GM18519 (cell line): ENCODE results near the gene EPHA5.

Source experiments
- ATAC-seq: cut with Tn5 transposase; IDR thresholded peaks from one replicate; pipeline ENCODE4 v1.9.1; 2021; ENCODE audit warnings: mild to moderate bottlenecking, moderate library complexity; ENCODE audit not compliant: unreplicated experiment, low FRiP score

The EPHA5 gene

DNA sequence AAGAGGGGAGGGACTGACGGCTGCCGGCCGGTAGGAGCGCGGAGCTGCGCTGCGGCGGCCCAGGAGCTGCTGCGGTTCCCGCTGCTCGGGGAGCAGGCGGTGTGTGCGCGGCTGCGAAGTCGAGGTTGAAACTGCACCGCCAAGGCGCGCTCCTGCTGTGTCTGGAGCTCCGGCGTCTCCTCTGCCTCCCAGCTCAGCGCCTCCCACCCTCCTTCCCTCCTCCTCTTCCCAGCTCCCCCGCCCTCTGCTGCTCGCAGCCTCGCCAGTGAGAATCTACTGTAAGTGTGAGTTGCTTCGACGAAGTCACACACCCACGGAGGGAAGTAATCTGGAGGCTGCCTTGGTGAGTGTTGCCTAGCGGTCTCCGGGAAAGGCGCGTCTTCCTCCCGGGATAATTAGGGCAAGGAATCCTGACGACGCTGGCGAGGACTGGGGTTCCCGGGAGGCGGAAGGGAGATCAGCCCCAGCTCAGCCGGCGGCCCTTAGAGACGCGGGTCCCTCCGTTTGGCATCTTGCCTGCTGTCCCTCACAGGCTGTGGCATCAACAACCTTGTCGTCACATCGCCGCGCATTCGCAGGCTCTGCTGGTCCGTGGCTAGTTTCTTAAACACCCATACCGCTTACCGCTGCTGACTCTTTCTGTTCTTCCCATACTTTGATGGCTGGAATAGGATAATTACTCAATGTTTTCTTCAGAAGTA is at the start of gene EPHA5:
Gene EPHA5, minus strand, starts transcription at position 159 of the 701 bp plus-strand sequence. CDS start 747 bp downstream, outside the sequence.
- no peak for ATAC-seq

DNA sequence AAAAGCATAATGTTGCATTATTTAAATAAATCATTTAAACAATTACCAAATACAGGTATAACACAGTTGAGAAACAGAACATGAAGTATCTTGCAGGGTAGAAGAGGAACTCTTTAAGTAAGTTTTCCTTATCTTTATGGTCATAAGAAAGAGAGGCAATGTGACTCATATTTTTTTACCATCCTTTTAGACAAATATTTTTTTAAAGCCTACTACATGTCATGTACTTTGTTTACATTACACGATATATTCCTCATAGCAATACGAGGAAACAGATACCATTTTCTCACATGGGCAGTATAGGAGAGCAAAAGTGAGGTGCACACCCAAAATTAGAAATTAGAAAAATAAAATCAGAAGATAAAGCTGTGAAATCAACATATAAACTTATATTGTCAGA is 49.3 kb upstream of the EPHA5 start:
- ATAC-seq, result no peak

GRCh38 chr4:65698631-65699030 is 28.3 kb upstream of the EPHA5 start:
- no peak for ATAC-seq

- ATAC-seq, result no peak
These were observed 26.1 kb upstream of the EPHA5 start for GRCh38 chr4:65696436-65696835.

DNA sequence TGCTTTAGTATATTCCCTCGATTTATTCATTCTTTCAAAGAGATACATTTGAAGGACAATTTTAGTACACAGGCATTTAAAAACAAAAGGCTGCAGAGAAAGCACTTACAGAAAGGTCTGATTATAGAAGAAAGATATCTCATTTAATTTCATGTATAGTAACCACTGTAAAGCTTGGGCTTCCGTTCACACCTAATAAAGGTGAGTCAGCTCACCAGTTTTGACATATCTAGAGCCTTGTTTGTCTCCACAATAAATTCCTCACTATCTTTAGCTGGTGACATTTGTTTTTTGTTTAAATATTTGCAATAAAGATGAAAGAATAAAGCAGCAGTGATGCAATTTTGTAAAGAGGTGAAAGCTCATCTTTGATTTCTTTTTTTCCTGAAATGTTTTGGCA is 1.1 kb upstream of the EPHA5 start:
- ATAC-seq, result no peak

DNA sequence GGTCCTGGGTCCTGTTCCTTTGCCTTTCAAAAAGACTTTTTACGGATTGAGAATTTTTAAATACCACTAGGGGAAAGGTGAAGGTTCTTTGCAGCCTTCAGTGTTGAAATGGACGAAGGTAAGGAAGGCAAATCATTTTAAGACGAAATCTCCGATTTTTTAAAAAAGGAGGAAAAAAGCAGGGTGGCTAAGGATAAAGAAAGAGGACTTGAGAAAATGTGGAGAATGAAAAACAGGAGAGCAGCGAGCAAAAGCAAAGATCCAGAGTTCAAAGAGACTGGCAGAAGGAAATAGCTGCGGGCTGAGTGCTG is 314 bp downstream of the EPHA5 start:
- ATAC-seq, result no peak

- no peak for ATAC-seq
These were observed 924 bp downstream of the EPHA5 start for GRCh38 chr4:65669111-65670019.

- no peak for ATAC-seq
These were observed 1.8 kb downstream of the EPHA5 start for GRCh38 chr4:65668201-65669089.

DNA sequence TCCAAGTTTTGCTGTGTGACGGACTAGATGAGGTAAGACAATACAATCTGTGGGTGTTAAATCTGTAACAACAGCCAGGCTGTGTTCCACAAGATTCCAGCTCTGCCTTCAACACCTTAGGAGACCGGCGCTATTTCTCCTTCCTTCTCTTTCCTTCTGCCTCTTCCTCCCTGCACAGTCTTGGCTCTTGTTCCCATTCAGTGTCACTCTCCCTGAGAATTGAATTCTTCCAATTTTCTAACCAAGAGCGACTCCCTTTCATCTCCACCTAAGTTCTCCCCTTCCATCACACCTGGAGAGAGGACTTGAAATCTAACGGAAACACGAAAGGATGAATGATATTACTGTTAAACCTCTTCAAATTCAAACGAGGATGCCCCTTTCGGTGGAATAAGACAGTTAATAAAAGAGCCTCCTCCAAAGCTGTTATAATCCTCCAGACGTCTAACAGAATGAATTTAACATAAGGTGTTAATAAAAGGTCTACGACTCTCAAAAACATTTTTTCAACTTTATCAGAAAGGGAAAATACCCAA is 2.7 kb downstream of the EPHA5 start:
- ATAC-seq, result no peak

DNA sequence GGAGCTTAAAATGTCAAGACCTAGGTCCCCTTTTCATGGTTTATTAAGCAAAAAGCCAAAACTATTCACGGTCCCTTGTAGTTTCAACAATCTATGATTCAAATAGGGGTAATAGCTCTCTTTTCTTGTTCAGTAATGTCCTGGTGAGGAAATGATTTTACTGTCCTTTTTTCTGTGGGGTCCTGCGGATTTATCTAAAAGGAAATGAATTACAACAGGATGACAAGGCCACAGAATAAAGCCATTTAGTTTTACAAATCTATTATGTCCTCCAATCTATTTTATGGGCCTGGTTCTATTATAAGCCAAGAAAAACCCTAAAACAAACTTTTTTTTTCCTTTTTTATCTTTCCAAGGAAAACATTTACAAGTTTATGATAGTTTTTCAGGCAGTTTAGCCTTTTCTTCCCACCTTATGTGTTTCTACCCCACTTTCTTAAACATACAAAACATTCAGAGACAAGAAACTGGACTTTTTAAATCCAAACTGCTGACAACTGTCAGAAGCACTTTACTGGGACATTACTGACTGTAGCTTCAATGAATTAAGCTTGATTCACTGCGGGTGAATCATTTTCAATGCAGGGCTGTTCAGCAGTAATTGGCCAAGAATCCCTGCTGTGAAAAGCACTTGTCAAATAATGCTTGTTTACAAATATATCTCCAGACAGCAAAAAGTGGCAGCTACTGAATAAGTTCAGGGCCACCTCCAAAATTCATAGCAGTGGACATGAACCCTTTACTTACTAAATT is 4.3 kb downstream of the EPHA5 start:
- ATAC-seq, result no peak

DNA sequence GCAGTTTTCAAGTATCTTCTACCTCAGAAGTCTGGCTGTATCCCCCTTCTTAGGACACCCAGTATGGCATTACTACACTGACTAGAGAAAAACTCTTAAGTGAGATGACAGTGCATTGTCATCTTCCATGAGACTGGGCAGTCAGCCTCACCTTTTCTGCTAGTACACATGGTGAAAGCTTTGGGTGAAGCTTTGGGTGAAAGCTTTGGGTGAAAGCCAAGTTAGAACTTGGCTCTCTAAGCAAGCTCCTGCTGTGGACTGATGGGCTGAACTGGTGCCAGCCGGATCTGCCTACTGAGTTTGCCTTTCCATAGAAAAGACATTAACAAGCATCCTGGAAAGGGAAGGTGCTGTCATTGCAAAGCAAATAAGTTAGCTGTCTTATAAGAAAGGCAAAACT is 8.8 kb downstream of the EPHA5 start:
- ATAC-seq, result no peak

- no peak for ATAC-seq
These were observed 12.2 kb downstream of the EPHA5 start for GRCh38 chr4:65658117-65658516.

- no peak for ATAC-seq
These were observed 14.3 kb downstream of the EPHA5 start for GRCh38 chr4:65656008-65656407.

DNA sequence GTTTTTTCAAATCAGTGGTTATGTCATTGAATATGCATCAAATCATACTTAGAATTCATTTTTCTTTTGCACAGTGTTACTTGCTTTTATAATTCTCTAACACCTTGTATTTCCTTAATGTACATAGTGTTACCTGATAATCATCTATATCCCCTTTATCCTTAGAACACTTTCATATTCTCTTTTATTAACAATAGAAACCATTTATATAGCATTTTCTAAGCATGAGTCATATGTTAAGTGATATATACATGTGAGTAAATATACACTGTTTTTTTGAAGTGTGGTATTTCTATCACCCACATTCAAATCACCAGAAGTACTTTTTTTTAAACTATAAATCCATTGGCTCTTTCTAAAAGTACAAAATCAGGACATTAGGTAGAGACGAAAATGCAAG is 15.3 kb downstream of the EPHA5 start:
- ATAC-seq, result no peak

GRCh38 chr4:65653740-65654361 is 16.4 kb downstream of the EPHA5 start:
- no peak for ATAC-seq

DNA sequence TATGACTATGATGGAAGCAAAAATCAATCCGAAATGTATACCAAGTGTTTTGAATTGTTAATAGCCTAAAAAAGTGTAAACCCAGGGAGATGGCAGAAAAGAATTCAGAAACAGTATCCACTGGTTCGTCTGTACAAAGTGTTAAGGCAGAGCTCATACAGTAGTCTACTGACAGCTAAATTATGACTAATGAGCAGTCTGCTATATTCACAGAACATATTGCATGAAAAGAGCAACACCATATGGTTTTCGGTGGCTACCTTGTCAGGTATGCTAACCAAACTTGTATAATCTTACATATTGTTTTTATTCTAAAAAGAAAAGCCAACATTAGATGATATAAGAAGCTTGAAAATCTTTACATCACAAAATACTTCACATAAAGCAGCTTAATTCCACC is 18.5 kb downstream of the EPHA5 start:
- no peak for ATAC-seq

DNA sequence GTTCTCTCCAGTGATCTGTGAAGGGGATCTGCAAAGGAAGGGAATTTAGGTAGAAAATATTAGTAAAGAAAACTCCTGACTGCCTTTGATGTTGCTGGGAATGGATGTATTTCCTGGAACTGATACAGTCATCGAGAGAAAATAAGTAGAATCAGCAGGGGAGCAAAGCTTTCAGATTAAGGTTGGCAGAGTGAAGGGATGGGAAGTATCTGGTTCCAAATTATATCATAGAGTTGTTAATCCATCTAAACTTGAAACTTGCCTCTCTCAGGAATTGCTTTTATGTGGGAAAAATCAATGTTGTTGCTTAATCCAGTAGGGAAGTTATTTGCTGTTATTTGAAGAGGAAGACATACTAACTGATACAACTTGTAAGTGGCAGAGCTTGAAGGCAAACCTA is 19.3 kb downstream of the EPHA5 start:
- no peak for ATAC-seq

DNA sequence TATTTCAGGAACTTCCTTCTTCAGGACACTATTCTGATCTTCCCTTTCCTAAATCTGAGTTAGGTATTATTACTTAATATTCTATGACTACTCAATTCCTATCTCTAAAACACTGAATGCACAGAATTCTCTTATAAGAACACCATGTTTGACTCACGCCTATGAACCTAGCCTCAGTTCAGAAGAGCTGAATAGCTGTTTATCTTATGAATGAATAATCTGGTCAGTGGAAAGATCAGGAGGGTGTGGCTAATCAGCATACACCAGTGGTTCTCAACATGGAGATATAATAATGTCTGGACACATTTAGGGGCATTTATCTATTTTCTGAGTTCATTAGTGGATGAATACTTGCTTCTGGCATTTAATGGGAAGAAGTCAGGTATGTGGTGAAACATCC is 24.2 kb downstream of the EPHA5 start:
- no peak for ATAC-seq

DNA sequence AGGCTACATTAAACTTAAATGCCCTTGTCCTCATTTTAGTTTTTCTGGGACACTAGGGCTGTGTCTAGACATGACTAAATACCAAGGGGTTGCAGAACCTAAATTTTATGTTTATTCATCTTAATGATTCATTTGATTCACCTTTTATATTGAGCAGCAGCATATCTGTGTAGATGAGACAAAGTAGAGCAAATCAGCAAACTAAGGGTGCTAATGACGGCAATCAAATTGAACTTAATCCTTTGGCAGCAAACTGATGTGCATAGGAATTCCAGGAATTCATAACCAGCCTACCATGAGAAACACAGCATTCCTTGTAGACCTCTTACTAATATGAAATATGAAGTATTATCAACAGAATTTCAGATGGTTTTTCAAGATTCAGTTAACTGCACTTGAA is 25.1 kb downstream of the EPHA5 start:
- ATAC-seq, result no peak
